NCI-H2081 (cell line): ENCODE results near the gene SETD1B.
"Not testable (repeated sequence)": the region's sequence is repeated elsewhere in the genome, so short reads cannot be mapped to it uniquely, and the experiment has no call there.

Experiments used
- DNase-seq, 2 experiments: peaks; one replicate each; lab custom pipeline; 2025; lab: John Stamatoyannopoulos, UW

Gene SETD1B

DNA sequence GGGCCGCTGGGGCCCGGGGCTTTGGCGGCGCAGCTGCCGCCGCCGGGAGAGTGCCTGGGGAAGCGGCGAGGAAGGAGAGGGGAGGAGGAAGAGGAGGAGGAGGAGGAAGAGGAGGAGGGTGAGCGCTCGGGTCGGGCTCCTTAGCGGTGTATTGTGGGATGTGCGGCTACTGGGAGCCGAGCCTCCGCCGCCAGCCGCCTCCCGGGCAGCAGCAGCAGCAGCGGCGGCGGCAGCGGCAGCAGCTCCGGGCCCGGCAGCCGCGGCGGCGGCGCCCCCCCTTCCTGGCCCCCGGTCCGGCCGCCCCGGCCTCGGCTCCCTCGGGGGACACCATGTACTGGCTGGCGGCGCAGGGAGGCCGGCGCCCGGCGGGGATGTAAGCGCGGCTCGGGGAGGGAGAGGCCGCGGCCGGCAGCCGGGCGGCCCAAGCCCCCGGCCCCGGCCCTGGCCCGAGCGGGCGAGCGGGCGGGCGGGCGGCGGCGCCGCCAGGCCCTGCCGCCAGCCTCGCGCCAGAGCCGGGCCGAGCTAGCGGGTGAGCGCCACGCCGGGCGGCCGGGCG is at the start of gene SETD1B:
Gene SETD1B, plus strand, starts transcription at position 149 of the 556 bp plus-strand sequence. CDS start 729 bp downstream, outside the sequence.
- peak in 1 of 2 experiments; percentile 37 for DNase-seq

DNA sequence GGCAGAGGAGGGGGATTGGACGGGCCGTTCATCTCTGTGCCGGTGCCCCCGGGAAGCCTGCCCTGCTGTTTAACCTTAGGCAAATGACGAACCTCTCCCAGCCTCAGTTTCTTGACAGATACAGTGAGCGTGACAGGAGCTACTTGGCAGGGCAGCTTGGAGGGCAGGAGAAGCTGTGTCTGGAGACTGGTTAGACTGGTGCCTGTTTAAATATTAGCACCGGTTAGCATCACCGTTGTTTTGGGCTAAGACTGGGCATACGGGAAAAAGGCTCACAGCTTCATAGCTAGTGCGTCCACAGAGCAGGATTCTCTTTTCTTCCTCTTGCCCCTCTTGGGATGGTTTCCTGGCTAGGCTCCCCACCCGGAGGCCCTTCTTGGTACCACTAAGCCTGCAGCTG is 49.0 kb upstream of the SETD1B start:
- DNase-seq = no peak

DNA sequence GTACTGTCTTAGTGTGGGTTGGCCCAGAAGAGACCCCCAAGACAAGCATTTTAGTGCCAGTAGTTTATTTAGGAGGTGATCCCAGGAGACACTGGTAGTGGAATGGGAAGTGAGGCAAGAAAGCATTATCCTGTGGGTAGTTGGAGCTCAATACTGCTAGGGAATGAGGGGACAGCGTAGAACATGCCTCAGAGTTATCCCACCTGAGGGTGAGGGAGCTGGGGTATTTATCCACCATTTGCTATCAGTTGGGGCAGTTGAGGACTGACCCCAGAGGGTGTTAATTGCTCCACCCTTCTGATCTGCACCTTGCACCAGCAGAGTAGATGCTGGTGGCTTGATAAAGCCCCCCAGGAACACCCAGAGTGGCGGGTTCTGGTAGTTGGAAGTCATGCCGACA is 48.2 kb upstream of the SETD1B start:
- DNase-seq = no peak

DNA sequence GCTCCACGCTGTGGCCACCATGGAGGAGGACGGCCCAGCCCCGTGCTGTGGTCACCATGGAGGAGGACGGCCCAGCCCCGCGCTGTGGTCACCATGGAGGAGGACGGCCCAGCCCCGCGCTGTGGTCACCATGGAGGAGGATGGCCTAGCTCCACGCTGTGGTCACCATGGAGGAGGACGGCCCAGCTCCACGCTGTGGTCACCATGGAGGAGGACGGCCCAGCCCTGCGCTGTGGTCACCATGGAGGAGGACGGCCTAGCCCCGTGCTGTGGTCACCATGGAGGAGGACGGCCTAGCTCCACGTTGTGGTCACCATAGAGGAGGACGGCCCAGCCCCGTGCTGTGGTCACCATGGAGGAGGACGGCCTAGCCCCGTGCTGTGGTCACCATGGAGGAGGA is 45.3 kb upstream of the SETD1B start:
- DNase-seq = not testable (repeated sequence)

DNA sequence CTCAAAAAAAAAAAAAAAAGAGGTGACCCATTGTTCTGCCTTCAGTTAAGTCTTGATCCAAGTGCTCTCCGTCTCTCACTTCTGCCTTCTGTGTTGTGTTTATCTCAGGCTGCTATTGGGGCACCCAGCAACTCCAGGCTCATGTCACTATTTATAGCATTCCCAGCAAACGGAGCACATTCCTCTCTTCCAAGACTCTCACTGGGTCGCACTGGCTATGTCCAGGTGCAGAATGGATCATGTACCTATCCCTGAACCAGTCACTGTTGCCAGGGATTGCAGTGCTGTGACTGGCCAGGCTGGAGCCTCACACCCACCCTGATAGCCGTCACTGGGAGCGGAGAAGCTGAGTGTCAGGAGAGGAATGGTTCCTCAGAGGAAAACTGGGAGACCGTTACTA is 41.5 kb upstream of the SETD1B start:
- no peak for DNase-seq

DNA sequence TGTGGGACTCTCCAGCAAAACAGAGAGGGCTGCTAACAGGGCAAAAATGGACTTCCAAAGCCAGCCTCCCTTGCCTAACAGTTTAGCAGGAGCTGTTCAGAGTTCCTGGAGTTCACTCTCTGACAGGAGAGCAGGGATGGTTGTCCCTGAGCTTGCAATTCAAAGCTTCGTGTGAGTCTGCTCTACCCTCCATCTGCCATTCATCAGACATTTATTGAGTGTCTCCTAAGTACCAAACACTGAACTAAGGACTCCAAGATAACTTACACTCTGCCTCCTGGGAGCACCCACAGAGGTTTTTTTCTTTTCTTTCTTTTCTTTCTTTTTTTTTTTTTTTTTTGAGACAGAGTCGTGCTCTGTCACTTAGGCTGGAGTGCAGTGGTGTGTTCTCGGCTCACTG is 39.0 kb upstream of the SETD1B start:
- DNase-seq = no peak

DNA sequence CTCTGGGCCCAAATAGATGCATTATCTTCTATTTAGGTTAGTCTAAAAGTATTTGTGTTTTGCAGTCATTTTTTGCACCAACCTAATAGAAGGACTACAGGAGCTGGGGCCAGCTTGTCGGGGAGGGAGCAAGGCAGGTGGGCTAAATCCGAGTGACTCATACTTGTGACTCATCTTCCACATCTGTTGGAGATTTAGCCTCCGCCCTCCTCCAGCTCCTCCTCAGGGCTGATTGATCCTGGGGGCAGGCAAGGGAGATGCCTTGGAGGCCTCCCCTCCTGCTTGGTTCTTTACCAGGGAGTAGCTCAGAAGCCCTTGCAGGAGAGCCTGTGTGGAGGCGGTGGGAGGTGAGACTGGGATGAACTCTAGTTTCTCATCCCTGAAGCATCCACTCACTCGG is 38.2 kb upstream of the SETD1B start:
- no peak for DNase-seq

DNA sequence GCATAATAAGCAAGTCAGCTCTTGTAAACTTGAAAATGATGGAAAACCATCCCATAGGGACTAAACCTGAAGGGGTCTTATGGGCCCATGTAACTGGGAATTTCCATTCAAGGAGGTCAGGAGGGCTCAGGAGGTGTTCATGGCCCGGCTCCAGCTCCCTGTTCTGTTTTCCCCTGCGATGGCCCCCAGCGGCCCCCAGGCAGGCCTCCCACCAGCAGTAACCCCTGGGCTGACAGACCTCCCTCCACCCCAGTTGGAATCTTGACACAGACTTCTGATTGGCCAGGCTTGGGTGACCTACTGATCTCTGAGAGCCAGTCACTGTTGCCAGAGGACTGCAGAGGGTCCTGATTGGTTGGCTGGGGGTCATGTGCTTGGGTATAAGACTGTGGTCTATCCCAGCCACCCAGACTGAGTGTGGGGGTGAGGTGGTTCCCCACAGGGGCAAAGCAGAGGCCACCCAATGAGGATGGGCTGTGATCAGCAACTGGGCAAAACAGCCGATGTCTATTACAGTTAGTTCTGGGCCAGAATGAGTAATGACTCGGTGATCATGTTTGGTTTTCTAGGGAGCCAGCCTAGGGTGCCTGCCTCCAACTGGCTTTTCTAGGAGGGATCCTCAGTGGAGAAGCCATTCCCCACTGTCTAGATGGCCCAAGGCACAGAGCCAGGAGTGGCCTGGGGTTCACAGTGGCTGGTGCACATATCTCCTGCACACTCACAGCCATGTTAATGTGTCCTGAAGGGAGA is 37.3 kb upstream of the SETD1B start:
- DNase-seq = no peak

DNA sequence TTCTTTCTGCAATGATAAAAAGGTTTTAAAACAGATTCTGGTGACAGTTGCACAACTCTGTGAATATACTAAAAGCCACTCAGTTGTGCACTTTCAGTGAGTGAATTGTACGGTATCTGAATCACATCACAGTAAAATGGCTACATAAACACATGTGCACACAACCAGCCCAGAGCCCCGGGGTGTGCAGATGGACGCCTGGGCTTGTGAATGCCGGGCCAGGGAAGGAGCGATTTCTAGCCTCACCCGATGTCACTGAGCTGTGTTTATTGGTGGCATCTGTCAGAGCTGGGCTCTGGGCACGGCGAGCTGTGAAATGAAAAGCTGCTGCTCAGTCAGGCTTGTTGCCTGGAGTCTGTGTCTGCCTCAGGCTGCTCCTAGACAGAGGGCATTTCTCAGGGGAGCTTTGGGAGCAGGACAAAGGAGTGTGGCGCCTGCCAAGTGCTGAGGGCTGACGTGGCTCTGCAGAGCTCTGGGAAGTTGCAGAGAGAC is 36.2 kb upstream of the SETD1B start:
- DNase-seq = no peak

DNA sequence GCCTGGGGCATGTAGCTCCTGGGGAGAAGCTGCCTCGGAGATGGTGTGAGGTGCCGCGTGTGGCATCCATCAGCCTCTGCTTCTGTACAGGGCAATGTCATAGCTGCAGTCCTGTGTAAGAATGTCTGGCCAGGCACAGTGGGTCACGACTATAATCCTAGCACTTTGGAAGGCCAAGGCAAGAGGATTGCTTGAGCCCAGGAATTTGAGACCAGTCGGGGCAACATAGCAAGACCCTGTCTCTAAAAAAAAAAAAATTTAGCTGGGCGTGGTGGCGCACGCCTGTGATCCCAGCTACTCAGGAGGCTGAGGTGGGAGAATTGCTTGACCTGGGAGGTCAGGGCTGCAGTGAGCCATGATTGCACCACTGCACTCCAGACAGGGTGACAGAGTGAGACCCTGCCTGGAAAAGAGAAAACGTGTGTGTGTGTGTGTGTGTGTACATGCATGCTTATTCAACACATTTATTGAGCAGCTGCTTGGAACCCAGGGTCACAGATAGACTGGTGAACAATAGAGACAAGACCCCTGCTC is 34.4 kb upstream of the SETD1B start:
- no peak for DNase-seq

DNA sequence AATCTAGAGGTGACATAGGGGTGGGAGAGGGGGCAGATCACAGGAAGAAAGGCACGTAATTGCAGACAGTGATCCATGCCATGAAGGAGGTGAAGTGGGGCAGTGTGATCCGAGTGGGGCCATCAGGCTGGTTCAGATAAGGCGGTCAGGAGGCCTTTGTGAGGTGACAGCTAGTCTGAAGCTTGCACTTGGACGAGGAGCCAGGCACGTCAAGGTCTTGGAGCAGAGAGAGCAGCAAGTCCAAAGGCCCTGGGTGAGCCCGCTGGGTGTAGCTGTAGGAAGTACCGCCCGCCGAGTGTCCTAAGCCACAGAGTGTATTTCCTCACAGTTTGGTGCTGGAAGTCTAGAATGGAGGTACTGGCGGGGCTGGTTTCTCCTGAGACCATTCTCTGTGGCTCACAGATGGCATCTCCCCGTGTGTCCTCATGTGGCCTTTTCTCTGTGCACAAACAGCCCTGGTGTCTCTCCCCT is 33.9 kb upstream of the SETD1B start:
- no peak for DNase-seq

DNA sequence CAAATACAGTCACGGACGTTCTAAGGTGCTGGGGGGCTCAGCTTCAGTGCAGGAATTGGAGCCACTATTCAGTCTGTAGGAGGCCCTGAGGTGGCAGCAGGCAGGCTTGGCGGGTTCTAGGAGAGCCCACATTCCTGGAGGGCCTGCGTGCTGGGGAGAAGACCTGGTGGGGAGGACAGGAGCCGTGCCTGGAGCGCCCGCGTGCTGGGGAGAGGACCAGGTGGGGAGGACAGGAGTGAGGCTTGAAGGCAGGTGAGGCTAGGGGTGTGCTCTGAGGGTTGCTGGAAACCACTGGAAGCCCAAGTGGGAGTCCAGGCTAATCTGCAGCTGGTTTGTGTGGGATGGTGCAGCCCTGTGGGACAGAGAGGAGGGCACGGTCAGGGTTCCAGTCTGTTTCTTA is 33.4 kb upstream of the SETD1B start:
- no peak for DNase-seq

DNA sequence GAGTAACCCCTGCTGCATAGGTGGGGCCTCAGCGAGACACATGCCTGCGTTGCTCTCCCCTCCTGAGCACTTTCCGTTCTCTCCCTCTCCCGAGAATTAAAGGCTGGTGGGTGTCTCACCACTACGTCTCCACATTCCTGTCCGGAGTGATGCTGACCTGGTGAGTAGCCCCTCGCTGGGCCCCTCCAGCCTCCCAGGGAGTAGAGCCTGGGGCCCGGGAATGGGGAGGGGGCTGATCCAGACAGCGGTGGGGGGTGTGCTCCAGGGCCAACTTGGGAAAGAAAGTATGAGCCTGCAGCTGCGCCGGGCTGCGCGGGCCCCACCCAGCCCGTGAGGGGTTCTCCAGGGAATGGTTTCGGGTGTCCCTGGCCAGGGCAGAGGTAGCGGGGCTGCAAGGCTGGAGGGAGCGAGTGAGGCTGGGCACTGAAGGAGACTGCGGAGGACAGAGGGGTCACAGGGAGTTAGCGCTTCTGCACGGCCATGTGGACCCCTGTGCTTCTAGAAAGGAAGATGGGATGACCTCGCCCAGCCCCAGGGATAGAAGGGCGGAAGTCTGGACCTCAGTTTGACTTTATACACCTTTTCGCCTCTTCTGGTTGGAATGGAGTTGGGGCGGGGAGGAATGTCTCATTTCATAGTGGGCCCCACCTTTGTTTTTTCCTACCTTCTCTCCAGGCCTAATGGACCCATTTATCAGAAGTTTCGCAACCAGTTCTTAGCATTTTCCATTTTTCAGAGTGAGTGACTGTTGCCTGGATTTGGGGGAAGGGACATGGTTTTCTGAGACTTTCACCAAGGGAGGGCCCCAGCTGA is 32.8 kb upstream of the SETD1B start:
- no peak for DNase-seq

DNA sequence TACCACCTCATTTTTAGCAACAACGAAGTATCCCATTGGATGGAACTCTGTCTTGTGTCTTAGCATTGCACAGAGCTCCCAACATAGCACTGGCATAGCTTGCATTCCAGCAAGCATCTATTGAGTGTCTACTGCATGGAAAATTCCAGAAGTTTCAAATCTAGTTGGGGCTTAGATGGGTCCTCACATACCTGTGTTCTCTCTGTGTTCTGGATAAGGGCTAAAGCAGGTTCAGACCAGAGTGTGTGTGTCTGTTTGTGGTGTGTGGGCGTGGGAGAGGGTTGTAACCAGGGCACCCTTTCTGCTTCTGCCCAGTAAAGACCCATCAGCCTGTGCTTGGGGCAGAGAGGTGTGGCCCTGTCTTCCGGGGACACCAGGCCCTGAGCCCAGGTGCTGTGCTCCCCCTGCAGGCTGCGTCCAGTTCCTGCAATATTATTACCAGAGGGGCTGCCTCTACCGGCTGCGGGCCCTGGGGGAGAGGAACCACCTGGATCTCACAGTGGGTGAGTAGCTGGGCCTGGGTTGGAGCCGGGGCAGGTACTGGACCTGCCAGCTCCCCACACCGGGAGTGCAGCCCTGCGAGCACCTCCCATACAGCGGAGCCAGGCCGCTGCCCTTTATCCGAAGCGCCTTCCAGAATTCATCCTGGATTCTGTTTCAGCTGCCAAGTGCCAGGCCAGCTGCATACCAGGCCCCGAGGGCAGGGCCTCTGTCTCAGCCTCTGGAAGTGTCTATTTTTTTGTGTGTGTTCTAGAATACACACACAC is 30.6 kb upstream of the SETD1B start:
- peak; percentile 42 to 45 for DNase-seq

DNA sequence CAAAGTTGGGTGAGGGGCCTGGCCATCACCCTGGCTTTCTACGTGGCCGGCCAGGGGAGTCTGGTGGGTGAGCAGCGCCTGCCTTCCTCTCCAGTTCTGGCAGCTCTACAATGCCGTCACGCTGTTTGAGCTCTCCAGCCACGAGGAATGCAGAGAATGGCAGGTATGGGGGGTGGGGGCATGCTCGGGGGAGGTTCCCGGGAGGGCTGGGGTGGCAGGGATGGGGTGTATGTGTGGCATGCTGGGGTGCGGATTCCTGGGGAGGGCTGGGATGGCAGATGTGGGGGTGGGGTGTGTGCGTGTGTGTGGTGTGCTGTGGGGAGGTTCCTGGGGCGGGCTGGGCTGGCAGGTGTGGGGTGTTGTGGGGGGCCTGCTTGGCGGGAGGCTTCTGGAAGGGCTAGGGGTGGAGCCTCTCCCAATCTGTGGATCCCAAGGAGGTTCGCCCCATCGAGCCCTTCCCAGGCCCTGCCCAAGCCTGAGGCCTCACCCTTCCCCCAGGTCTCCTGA is 28.8 kb upstream of the SETD1B start:
- no peak for DNase-seq

DNA sequence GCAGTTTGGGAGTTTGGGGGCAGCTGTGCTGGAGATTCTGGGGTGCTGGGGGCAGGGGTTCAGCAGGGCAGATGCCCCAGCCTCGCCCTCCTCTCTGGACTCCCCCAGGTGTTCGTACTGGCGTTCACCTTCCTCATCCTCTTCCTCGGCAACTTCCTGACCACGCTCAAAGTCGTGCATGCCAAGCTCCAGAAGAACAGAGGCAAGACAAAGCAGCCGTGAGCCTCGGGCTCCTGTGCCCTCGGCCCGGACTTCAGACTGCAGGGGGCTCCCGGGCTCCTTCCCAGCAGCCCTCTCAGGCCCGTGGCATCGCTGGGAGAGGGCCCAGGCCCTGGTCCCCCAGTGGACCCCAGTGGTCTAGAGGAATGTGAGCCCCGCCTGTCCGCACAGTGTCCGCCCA is 28.3 kb upstream of the SETD1B start:
- DNase-seq = no peak

DNA sequence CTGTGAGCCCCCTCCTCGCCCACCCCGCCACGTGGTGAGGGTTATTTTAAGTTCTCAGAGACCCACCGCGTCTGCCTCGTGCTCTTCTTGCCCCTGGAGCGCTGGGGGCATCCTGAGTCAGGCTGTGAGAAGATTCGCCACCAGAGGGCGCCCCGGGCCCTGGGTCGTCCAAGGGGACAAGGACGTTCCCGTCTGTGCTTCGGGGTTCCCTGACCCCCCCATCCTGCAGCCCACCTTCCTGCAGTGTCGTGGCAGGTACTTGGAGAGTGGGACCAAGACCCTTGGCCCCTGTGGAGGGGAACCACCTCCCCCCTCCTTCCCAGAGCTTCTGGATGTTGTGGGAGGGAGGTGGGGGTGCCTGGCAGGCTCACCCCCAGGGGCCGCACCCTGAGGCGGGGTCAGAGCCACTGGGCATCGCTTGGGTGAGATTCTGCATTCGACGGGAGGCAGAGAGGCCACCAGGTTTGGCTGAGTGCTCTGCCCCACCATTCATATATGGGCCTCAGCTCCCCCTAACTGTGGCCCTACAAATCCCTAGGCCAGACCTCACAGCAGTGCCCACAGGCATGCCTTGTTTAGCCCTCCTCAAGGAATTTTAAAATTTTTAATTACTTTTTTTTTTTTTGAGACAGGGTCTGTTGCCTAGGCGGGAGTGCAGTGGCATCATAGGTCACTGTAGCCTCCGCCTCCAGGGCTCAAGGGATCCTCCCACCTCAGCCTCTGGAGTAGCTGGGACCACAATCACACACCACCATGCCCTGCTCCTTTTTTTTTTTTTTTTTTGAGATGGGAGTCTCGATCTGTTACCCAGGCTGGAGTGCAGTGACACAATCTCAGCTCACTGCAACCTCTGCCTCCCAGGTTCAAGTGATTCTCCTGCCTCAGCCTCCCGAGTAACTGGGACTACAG is 27.4 kb upstream of the SETD1B start:
- DNase-seq = peak; percentile 45 to 55

DNA sequence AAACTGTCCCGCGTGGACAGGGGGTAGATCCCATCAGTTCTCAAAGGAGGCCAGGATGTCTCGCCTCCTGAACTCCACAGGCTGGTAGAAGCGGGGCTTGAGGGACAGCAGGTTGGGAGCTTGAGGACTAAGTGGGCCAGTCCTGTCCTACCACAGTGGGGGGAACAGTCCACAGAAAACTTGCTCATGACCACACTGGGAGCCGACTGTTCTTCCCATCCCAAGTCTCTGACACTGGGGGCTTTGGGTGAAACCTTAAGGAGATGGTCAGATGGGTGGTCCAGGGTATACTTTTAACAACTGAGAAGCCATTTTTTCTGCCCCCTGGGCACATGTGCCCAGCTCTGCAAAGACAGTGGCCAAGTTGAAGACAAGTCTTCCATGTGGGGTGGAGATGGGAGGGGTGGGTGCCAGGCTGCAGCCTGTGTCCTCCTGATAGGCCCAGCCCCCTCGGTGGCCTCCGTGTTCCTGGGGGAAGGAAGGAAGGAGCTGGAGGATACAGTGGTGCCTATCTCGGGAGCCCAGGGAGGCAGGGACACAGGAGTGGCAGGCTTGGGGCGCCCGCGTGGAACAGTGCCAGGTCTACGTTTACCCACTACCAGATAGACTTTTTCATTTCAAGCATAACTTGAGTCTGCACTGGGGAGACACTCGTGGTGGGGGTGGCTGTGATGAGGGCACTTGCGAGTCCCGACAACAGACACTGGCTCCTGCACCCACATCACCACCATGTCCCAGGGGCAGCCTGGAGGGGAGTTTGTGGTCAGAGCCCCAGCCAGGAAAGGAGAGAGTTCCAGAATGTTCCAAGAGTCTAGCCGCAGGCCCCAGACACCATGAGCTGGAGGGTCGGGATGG is 25.0 kb upstream of the SETD1B start:
- no peak for DNase-seq

DNA sequence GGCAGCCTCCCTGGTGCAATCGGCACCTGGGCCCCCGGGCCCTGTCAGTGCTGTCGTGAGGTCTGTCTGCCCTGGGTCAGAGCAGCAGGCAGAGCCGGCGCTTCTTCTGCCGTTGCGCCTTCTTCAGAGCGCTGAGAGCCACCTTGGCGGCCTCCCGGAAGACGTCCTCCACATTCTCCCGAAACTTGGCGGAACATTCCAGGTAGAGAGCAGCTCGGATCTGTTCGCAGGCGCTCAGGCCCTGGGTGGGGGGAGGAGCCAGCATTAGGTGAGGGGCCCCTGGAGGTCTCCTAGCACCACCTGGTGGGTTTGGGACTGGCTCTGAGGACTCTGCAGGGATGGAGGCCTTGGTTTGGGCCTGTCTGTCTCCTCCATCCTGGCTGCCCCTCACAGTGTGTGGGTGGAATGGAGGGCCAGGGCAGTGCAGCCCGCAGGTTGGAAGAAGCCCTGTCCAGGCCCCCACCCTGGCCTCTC is 24.4 kb upstream of the SETD1B start:
- no peak for DNase-seq
